NCI-H748 (cell line): ENCODE data around the gene ARL5B.
"Not testable (repeated sequence)": the region's sequence is repeated elsewhere in the genome, so short reads cannot be mapped to it uniquely, and the experiment has no call there.

ENCODE experiments used
- DNase-seq: peaks from one replicate; lab custom pipeline; 2025; ENCODE audit not compliant: unreplicated experiment; lab: John Stamatoyannopoulos, UW

The ARL5B gene, protein sequence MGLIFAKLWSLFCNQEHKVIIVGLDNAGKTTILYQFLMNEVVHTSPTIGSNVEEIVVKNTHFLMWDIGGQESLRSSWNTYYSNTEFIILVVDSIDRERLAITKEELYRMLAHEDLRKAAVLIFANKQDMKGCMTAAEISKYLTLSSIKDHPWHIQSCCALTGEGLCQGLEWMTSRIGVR

GRCh38 chr10:18659125-18659818 is at the start of gene ARL5B:
Gene ARL5B (plus strand): TSS chr10:18659431. CDS start chr10:18659638, 207 bp downstream.
- peak; percentile 95 for DNase-seq

GRCh38 chr10:18610517-18610916 is 48.7 kb upstream of the ARL5B start:
- DNase-seq, result peak; percentile 49

- DNase-seq, result no peak
Observed at GRCh38 chr10:18611168-18611567, 48.1 kb upstream of the ARL5B start.

GRCh38 chr10:18615618-18616017 is 43.6 kb upstream of the ARL5B start:
- no peak for DNase-seq

- DNase-seq, result no peak
Observed at GRCh38 chr10:18616337-18616736, 42.9 kb upstream of the ARL5B start.

GRCh38 chr10:18619016-18619415 is 40.2 kb upstream of the ARL5B start:
- DNase-seq, result no peak

- no peak for DNase-seq
Observed at GRCh38 chr10:18620856-18621255, 38.4 kb upstream of the ARL5B start.

DNA sequence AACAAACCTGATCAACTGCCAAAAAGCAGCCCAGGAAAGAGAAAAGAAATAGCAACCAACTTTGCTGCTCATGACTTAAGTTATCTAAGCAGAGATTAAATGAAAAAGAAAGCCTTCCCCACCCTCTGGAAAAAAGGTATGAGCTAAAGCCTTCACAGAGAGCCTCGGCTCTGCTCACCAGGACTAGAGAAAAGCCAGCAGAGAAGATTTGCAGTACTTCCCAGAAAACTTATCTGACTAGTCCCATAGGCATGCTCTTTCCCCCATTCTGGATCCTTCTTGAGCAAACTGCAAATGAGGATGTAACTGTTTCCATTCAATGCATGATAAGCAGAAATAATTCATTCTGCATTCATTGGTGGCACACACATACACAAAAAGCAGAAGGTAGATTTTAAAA is 35.6 kb upstream of the ARL5B start:
- DNase-seq, result not testable (repeated sequence)

DNA sequence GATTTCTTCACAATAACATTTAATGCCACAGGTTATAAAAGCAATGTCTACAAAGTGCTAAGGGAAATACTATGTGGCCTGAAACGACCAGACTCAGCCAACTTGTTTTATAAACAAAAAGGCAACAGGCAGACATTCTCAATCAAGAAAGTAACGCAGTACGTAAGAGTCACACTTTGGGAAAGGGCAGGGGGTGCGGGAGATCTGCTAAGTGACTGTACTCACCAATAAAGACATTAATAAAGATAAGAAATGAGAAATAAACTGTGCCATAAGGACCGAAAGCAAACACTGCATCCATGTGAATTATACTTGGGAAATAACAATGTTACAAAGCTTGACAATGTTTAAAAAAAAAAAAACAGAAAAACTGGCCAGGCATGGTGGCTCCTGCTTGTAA is 33.3 kb upstream of the ARL5B start:
- no peak for DNase-seq

DNA sequence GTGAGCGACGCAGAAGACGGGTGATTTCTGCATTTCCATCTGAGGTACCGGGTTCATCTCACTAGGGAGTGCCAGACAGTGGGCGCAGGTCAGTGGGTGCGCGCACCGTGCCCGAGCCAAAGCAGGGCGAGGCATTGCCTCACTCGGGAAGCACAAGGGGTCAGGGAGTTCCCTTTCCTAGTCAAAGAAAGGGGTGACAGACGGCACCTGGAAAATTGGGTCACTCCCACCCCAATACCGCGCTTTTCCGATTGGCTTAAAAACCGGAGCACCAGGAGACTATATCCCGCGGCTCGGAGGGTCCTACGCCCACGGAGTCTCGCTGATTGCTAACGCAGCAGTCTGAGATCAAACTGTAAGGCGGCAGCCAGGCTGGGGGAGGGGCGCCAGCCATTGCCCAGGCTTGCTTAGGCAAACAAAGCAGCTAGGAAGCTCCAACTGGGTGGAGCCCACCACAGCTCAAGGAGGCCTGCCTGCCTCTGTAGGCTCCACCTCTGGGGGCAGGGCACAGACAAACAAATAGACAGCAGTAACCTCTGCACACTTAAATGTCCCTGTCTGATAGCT is 31.7 kb upstream of the ARL5B start:
- peak; percentile 86 for DNase-seq

DNA sequence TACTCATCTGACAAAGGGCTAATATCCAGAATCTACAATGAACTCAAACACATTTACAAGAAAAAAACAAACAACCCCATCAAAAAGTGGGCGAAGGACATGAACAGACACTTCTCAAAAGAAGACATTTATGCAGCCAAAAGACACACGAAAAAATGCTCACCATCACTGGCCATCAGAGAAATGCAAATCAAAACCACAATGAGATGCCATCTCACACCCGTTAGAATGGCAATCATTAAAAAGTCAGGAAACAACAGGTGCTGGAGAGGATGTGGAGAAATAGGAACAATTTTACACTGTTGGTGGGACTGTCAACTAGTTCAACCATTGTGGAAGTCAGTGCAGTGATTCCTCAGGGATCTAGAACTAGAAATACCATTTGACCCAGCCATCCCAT is 26.7 kb upstream of the ARL5B start:
- not testable (repeated sequence) for DNase-seq

- DNase-seq, result no peak
Observed at GRCh38 chr10:18635995-18636394, 23.2 kb upstream of the ARL5B start.

DNA sequence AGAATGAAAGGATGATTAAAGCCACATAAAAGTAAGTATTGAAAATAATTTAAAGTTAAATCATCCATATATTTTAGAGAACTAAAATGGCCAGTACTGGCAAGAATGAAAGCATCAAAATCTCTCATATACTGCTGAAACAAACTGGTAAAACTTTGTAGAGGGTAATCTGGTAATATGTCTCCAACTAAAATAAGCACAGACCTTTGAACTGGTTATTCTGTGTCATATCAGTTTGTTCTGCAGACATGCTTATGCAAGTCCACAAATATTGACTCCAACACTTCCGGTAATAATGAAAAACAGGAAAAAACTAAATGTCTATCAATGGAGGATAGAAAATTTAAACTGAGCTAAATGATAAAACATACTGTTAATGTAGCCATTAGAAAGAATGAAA is 21.8 kb upstream of the ARL5B start:
- DNase-seq, result not testable (repeated sequence)

DNA sequence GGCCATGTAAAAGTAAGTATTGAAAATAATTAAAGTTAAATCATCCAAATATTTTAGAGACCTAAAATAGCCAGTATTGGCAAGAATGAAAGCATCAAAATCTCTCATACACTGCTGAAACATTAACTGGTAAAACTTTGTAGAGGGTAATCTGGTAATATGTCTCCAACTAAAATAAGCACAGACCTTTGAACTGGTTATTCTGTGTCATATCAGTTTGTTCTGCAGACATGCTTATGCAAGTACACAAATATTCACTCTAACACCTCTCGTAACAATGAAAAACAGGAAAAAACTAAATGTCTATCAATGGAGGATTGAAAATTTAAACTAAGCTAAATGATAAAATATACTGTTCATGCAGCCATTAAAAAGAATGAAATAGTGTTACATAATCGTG is 19.5 kb upstream of the ARL5B start:
- not testable (repeated sequence) for DNase-seq

GRCh38 chr10:18647151-18647550 is 12.1 kb upstream of the ARL5B start:
- no peak for DNase-seq

- DNase-seq, result no peak
Observed at GRCh38 chr10:18647945-18648344, 11.3 kb upstream of the ARL5B start.

DNA sequence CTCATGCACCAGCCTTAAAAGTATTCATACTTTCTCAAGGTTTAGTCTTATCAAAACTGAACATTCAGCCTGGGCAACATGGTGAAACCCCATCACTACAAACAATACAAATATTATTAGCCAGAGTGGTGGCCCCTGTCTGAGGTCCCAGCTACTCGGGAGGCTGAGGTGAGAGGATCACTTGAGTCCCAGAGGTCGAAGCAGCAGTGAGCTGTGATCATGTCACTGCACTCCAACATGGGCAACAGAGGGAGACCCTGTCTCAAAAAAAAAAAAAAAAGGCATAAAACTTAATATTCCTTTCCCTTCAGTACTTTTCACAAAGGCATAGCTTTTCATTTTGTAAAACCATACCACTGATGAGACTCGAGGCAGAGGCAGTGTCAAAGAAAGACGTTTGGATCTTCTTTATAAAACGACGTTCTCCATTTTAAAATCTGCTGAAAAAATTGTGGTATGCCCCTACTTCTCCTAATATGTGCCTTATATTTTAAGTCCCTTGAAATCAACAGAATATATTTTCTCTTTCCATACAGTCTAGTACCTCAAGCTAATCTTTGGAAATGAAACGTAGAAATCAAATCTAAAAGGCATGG is 9.8 kb upstream of the ARL5B start:
- DNase-seq, result no peak

- peak; percentile 3 for DNase-seq
Observed at GRCh38 chr10:18650404-18650997, 8.7 kb upstream of the ARL5B start.

GRCh38 chr10:18651324-18652007 is 7.8 kb upstream of the ARL5B start, which contains the start of gene NSUN6:
Gene NSUN6 (minus strand): TSS chr10:18651587. CDS start chr10:18651203, 384 bp downstream.
- DNase-seq, result peak; percentile 88

DNA sequence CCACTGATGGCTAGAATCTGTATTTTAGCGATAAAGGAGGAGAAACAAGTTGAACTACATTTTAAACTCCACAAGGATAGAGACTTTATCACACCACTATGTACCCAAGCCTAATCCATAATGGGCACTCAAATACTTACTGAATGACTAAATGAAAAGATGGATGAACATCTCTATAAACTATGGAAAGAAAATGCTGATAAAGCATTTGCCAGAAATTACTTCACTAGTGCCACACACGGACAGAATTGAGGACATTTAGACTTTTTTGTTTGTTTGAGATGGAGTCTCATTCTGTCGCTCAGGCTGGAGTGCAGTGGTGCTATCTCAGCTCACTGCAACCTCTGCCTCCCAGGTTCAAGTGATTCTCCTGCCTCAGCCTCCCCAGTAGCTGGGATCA is 6.1 kb upstream of the ARL5B start:
- DNase-seq, result no peak

DNA sequence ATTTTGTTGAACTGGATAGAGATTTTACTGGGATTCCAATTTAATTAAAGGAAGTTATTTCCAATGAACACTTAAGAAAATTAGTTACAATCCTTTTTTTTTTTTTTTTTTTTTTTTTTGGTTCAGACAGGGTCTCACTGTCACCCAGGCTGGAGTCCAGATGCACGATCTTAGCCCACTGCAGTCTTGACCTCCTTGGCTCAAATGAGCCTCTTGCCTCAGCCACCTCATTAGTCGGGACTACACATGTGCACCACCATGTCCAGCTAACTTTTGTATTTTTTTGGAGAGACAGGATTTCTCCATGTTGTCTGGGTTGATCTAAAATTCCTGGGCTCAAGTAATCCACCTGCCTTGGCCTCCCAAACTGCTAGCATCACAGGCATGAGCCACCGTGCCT is 2.5 kb upstream of the ARL5B start:
- no peak for DNase-seq
